NT2/D1 (cell line): ENCODE data around the gene OVAAL.

ENCODE experiments used
- SUZ12 ChIP-seq: IDR thresholded peaks from 2 replicates; pipeline ENCODE4 v1.6.1; 2011; ENCODE audit not compliant: insufficient read length, insufficient read depth; ENCODE audit errors: extremely low read depth
- YY1 ChIP-seq: IDR thresholded peaks from 2 replicates; pipeline ENCODE4 v1.6.1; 2011; ENCODE audit not compliant: insufficient read length, insufficient read depth
- ZNF274 ChIP-seq: IDR thresholded peaks from 2 replicates; pipeline ENCODE4 v1.6.1; 2011; ENCODE audit warnings: mild to moderate bottlenecking, low read depth, low read length

DNA sequence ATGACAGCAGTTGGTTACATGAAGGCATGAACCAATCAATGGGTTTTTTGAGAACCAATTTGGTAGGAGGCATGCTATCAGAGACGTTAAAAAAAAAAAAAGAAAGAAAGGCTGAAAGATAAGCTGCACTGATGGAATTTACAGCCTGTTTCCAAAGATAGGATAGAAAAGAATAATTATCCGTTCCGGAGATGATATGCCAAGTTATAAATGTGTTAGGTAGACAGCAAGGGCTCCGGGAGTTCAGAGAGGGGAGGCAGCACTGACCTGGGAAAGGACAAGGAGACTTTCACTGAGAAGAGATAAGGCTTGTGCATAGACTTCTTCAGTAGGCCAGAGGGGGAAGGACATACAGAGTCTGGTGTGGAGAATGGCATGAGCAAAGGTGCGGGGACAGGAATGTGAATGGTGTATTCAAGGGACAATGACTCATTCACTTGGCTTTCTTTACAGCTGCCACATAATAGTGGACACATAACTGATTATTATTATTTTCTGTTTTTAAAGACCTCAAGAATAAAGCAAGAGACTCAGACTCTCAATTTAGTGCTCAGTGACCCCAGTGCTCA lies 31.6 kb upstream of the OVAAL start:
- TF ChIP-seq SUZ12 (no peak), YY1 (no peak), ZNF274 (no peak)
